Keratinocyte (primary cell): ENCODE measurements around the gene RBM44.

Source experiments
- CTCF ChIP-seq, 3 experiments: IDR thresholded peaks in 1 of 3; conservative IDR thresholded peaks in 1 of 3; optimal IDR thresholded peaks in 1 of 3; 2 replicates in 2 of 3; 3 replicates in 1 of 3; pipeline versions ENCODE3 to v1.5.1; 2011; ENCODE audit warnings: low read length in 3 of 3, mild to moderate bottlenecking in 3 of 3, moderate library complexity in 2 of 3, control low read depth in 1 of 3, inconsistent platforms in 1 of 3; ENCODE audit not compliant: insufficient read depth in 2 of 3; ENCODE audit errors: extremely low read depth in 1 of 3
- EZH2 ChIP-seq: IDR thresholded peaks from one replicate; pipeline ENCODE4 v1.6.1; 2012; ENCODE audit warnings: inconsistent platforms, mild to moderate bottlenecking, low read length, moderate library complexity

- TF ChIP-seq CTCF (optimal IDR thresholded peaks at IDR 0.05 in 1 of 3, IDR thresholded peaks at IDR 0.05 in 1 of 3, conservative IDR thresholded peaks at IDR 0.05 in 1 of 3; ENCODE audit: extremely low read depth in 1 of 3, insufficient read depth in 2 of 3, low read length in 3 of 3) (no peak), EZH2 (no peak)
Observed at GRCh38 chr2:237888389-237888788, 89.8 kb downstream of the RBM44 start.
